Tibial nerve (tissue), 4 donors: ENCODE data around the gene TMEM178B. TPM values are rescaled to one million over a fixed set of nuclear protein-coding genes. Genes with fewer than 3 reads are reported as not detected.

Experiments
- DNase-seq, 2 donors: peaks; one replicate each; pipeline ENCODE4 v3.0.0-alpha.2; 2019; ENCODE audit warnings: low spot score in 2 of 2
- H3K27ac ChIP-seq, 4 donors: fragments of 200-600 bp; sonication (generic) in 3 of 4; one replicate each; pipeline ENCODE4 v1.5.1; 2017 to 2019; ENCODE audit warnings: mild to moderate bottlenecking in 1 of 4
- H3K27me3 ChIP-seq, 2 donors: fragments of 200-600 bp; sonication (generic) in 1 of 2; one replicate each; pipeline versions ENCODE4 v1.5.1 to v1.6.0; 2017 to 2019
- H3K36me3 ChIP-seq, 3 donors: fragments of 200-600 bp; sonication (generic); one replicate each; pipeline ENCODE4 v1.5.1; 2018 to 2019
- H3K4me1 ChIP-seq, 4 donors: fragments of 200-600 bp; sonication (generic) in 3 of 4; one replicate each; pipeline ENCODE4 v1.5.1; 2017 to 2019
- H3K4me3 ChIP-seq, 4 donors: fragments of 200-600 bp; sonication (generic) in 3 of 4; one replicate each; pipeline ENCODE4 v1.5.1; 2017 to 2019; ENCODE audit warnings: mild to moderate bottlenecking in 1 of 4, moderate library complexity in 1 of 4
- H3K9me3 ChIP-seq, 4 donors: fragments of 200-600 bp; sonication (generic) in 3 of 4; one replicate each; pipeline ENCODE4 v1.5.1; 2017 to 2019
- EP300 ChIP-seq, 2 donors: sonication (generic); formaldehyde crosslinking; IDR thresholded peaks; one replicate each; pipeline ENCODE4 v1.6.1; 2017; ENCODE audit warnings: antibody characterized with exemption in 2 of 2, mild to moderate bottlenecking in 1 of 2
- POLR2A ChIP-seq, 2 donors: fragments of 450-650 bp; IDR thresholded peaks; one replicate each; pipeline ENCODE4 v1.6.1; 2017; ENCODE audit warnings: antibody characterized with exemption in 2 of 2, mild to moderate bottlenecking in 2 of 2, moderate library complexity in 2 of 2
- WGBS, 2 donors: methylation state at CpG; one replicate each; pipeline ENCODE4 v1.1.5; 2018; 5-methylcytosine and 5-hydroxymethylcytosine counted together
- total RNA-seq, 4 donors: library from RNA; depleted of rRNA; stranded (reverse); fragments of >200 nt; gene quantifications; one replicate each; pipeline ENCODE4 v1.1.0, GENCODE V29; 2016
- TF ChIP-seq, protein P1 (sequence below), 5 experiments: fragments of 200-600 bp in 3 of 5; fragments of 450-650 bp in 2 of 5; sonication (generic) in 3 of 5; IDR thresholded peaks; one replicate each; pipeline ENCODE4 v1.5.1; 2016 to 2019; ENCODE audit warnings: antibody characterized with exemption in 5 of 5, mild to moderate bottlenecking in 3 of 5, moderate library complexity in 2 of 5

Gene TMEM178B
- total RNA-seq, 4 donors from 2014 or later, result 0.30 to 0.78 (median 0.53) TPM

DNA sequence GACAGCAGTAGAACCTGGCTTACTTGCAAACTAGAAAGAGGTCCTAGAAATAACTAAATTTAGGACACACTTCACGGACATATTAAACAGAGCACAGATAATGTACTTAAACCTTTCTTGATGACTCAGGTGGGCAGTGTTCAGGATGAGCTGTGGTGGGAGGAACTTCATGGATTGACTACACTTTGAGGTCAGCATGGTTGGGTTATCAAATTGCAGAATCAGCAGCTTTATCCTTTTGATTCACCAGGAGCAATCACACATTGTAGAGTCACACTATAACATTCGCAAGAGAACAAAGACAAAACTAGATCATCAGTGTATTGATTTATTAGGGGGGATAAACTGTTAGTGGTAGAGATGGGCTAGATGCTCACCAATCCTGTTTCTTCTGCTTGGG lies 438.7 kb downstream of the TMEM178B start:
- TF ChIP-seq POLR2A (IDR thresholded peaks at IDR 0.05) (no peak), EP300 (IDR thresholded peaks at IDR 0.05) (no peak)
- TF ChIP-seq, protein P1, sequence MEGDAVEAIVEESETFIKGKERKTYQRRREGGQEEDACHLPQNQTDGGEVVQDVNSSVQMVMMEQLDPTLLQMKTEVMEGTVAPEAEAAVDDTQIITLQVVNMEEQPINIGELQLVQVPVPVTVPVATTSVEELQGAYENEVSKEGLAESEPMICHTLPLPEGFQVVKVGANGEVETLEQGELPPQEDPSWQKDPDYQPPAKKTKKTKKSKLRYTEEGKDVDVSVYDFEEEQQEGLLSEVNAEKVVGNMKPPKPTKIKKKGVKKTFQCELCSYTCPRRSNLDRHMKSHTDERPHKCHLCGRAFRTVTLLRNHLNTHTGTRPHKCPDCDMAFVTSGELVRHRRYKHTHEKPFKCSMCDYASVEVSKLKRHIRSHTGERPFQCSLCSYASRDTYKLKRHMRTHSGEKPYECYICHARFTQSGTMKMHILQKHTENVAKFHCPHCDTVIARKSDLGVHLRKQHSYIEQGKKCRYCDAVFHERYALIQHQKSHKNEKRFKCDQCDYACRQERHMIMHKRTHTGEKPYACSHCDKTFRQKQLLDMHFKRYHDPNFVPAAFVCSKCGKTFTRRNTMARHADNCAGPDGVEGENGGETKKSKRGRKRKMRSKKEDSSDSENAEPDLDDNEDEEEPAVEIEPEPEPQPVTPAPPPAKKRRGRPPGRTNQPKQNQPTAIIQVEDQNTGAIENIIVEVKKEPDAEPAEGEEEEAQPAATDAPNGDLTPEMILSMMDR (IDR thresholded peaks at IDR 0.05), result no peak
- DNase-seq, result no peak
- Histone ChIP-seq H3K27me3 (peaks cover 0 to 36% of the 10 kb centered on the region in 2 donors), H3K9me3 (no peaks in the 10 kb centered on the region), H3K27ac (no peak overlapping the region), H3K36me3 (no peaks in the 10 kb centered on the region), H3K4me1 (peaks cover 0 to 10% (median 5%) of the 10 kb centered on the region in 4 donors), H3K4me3 (no peak overlapping the region)
- 94 to 95% methylated on average over 2 of the region's 2 CpGs for WGBS, 2 donors

DNA sequence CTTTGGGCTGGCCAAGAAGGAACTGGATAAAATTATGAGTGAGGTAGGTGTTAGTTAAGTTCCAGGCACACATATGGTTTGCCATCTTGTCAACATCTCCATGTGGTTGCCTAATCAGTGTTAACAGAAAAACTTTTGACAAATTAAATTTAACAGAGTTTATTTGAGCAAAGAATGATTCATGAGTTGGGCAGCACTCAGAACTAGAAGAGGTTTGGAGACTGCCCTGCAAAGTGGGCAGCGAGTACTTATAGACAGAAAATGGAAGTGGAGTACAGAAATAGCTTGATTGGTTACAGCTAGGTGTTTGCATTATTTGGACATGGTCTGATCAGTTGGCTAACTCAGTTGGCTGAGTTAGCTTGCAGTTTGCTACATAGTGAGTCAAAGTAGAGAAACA lies 439.9 kb downstream of the TMEM178B start:
- TF ChIP-seq, protein P1 (IDR thresholded peaks at IDR 0.05), result no peak
- no peak for TF ChIP-seq EP300 (IDR thresholded peaks at IDR 0.05)
- TF ChIP-seq POLR2A (IDR thresholded peaks at IDR 0.05), result no peak
- no peaks in the 10 kb centered on the region for H3K36me3 ChIP-seq
- WGBS, 2 donors, result 86 to 97% methylated on average over 1 of the region's 1 CpG
- H3K9me3 ChIP-seq, result no peaks in the 10 kb centered on the region
- H3K4me3 ChIP-seq, result no peak overlapping the region
- H3K27ac ChIP-seq, result no peak overlapping the region
- no peak for DNase-seq
- peaks cover 0 to 36% of the 10 kb centered on the region in 2 donors for H3K27me3 ChIP-seq
- peaks cover 0 to 10% (median 5%) of the 10 kb centered on the region in 4 donors for H3K4me1 ChIP-seq

DNA sequence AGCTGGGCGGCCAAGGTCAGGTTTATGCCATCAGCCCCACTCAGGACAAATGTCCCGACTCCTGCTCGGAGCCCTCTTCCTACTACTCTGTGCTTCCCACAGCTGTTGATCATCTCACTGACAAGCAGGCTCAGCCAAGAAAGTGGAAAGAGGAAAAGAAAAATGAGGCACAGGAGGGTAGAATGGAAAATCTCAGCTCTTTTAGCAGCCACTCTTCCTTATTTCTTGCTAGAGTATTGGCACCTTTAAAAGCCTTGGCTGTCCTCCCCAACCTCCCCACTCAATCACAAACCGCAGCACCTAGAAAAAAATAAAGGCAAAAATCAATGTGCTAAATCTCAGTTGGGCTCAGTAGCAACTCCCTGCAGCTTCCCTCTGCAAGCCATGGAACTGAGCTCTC lies 442.1 kb downstream of the TMEM178B start:
- Histone ChIP-seq H3K27me3 (peaks cover 0 to 26% of the 10 kb centered on the region in 2 donors), H3K4me3 (no peak overlapping the region), H3K4me1 (peaks cover 0 to 10% (median 5%) of the 10 kb centered on the region in 4 donors), H3K36me3 (no peaks in the 10 kb centered on the region), H3K9me3 (no peaks in the 10 kb centered on the region), H3K27ac (no peak overlapping the region)
- no peak for DNase-seq
- 79 to 81% methylated on average over 4 of the region's 4 CpGs for WGBS, 2 donors
- TF ChIP-seq, protein P1 (IDR thresholded peaks at IDR 0.05), result no peak
- TF ChIP-seq POLR2A (IDR thresholded peaks at IDR 0.05) (no peak), EP300 (IDR thresholded peaks at IDR 0.05) (no peak)

DNA sequence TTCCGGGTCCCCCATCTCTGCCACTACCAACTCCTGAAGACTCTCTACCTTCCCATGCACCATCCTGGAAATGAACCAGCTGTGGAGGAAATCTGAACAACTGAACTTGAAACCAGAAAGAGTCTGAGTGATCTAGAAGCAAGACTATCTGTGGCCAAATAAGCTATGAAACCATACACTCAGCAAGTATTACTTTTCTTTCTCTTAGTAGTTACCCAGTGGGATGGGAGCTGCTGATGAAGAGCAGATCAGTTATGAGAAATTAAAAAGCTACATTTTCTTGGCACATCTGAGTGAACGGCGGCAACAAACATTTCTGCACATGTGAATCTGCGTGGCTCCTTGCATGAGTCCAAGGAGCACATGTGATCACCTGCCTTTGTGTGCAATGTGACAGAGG lies 445.8 kb downstream of the TMEM178B start:
- WGBS, 2 donors, result 91 to 94% methylated on average over 4 of the region's 4 CpGs
- DNase-seq, result no peak

DNA sequence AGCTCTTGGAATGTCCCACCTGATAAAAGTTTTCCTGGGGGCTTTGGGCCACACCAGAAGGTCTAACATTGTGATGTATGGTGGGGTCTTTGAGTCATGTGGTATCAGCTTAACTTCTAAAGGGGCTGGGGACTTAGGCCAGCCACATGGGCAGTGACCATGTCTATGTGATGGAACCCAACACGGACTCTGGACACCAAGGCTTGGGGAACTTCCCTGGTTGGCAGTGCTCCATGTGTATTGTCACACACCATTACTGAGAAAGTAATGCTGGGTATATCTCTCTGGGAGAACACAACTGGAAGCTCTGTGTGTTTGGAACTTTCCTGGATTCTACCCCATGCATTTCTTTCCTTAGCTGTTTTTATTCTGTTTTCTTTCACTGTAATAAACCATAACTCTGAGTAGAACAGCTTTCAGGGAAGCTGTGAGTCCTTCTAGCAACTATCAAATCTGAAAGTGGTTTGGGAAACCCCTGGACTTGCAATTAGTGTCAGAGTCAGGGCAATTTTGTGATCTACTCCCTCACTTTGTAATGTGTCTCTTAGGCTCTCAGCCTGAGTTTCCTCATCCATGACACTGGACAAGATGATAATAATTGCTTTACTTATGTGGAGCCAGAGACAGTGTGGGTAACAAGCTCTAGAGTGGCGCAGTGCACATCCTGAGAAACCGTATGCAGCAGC lies 448.9 kb downstream of the TMEM178B start:
- WGBS, 2 donors, result 88% methylated on average over 3 of the region's 3 CpGs

More for the DNA sequence above, 445.8 kb downstream of the TMEM178B start:
- TF ChIP-seq EP300 (IDR thresholded peaks at IDR 0.05), result no peak
- TF ChIP-seq POLR2A (IDR thresholded peaks at IDR 0.05), result no peak
- TF ChIP-seq, protein P1 (IDR thresholded peaks at IDR 0.05), result no peak
- Histone ChIP-seq H3K36me3 (no peaks in the 10 kb centered on the region), H3K9me3 (no peaks in the 10 kb centered on the region), H3K4me1 (no peaks in the 10 kb centered on the region), H3K27me3 (no peaks in the 10 kb centered on the region), H3K27ac (no peak overlapping the region), H3K4me3 (no peak overlapping the region)

More for the DNA sequence above, 448.9 kb downstream of the TMEM178B start:
- TF ChIP-seq, protein P1 (IDR thresholded peaks at IDR 0.05), result no peak
- no peak for TF ChIP-seq POLR2A (IDR thresholded peaks at IDR 0.05)
- TF ChIP-seq EP300 (IDR thresholded peaks at IDR 0.05), result no peak
- no peaks in the 10 kb centered on the region for H3K36me3 ChIP-seq
- no peak overlapping the region for H3K27ac ChIP-seq
- no peaks in the 10 kb centered on the region for H3K4me1 ChIP-seq
- DNase-seq, result no peak
- no peaks in the 10 kb centered on the region for H3K9me3 ChIP-seq
- H3K27me3 ChIP-seq, result no peaks in the 10 kb centered on the region
- no peak overlapping the region for H3K4me3 ChIP-seq
